Lower leg skin (tissue), 4 donors: ENCODE measurements around the gene SLC6A5. TPM values are rescaled to one million over a fixed set of nuclear protein-coding genes. Genes with fewer than 3 reads are reported as not detected.

Experiments
- DNase-seq, 2 donors: peaks; one replicate each; pipeline ENCODE4 v3.0.0-alpha.2; 2019; ENCODE audit warnings: low spot score in 2 of 2
- H3K4me3 ChIP-seq: fragments of 200-600 bp; sonication (generic); 2 replicates; pipeline ENCODE4 v1.5.1; 2017; ENCODE audit warnings: mild to moderate bottlenecking, low read depth; ENCODE audit not compliant: poor library complexity, severe bottlenecking
- CTCF ChIP-seq, 3 donors: fragments of 450-650 bp; IDR thresholded peaks; one replicate each; pipeline ENCODE4 v1.5.1; 2016; ENCODE audit warnings: antibody characterized with exemption in 3 of 3, mild to moderate bottlenecking in 3 of 3, moderate library complexity in 2 of 3
- POLR2A ChIP-seq, 2 donors: fragments of 450-650 bp; IDR thresholded peaks; one replicate each; pipeline ENCODE4 v1.6.1; 2016 to 2017; ENCODE audit warnings: antibody characterized with exemption in 2 of 2, mild to moderate bottlenecking in 1 of 2, moderate library complexity in 1 of 2
- WGBS, 2 donors: methylation state at CpG; one replicate each; pipeline ENCODE4 v1.1.5; 2018; 5-methylcytosine and 5-hydroxymethylcytosine counted together
- intact Hi-C: fragments of 100-400 bp; cut with DNase I; formaldehyde crosslinking; loops from one replicate; pipeline ENCODE4 v1.15.0; 2023; ENCODE audit warnings: low total_unique reads
- total RNA-seq, 4 donors: library from RNA; depleted of rRNA; stranded (reverse); fragments of >200 nt; gene quantifications; one replicate each; pipeline ENCODE4 v1.1.0, GENCODE V29; 2016

Gene SLC6A5
- total RNA-seq, 4 donors from 2014 or later = not detected

- 79 to 85% methylated on average over 2 of the region's 2 CpGs for WGBS, 2 donors
- no peak overlapping the region for H3K4me3 ChIP-seq
- TF ChIP-seq CTCF (IDR thresholded peaks at IDR 0.05) (no peak), POLR2A (IDR thresholded peaks at IDR 0.05) (no peak)
- no peak for DNase-seq
- intact Hi-C loops = no loop called here
Observed at GRCh38 chr11:20676658-20677057, 77.2 kb downstream of the SLC6A5 start.

- TF ChIP-seq CTCF (IDR thresholded peaks at IDR 0.05) = no peak
- TF ChIP-seq POLR2A (IDR thresholded peaks at IDR 0.05) = no peak
- no peak overlapping the region for H3K4me3 ChIP-seq
- intact Hi-C loops = no loop called here
- 63 to 73% methylated on average over 3 of the region's 3 CpGs for WGBS, 2 donors
- DNase-seq = no peak
Observed at GRCh38 chr11:20688761-20689160, 89.4 kb downstream of the SLC6A5 start.

- no peak for TF ChIP-seq POLR2A (IDR thresholded peaks at IDR 0.05)
- no peak for TF ChIP-seq CTCF (IDR thresholded peaks at IDR 0.05)
- H3K4me3 ChIP-seq = no peak overlapping the region
- 76 to 80% methylated on average over 5 to 6 of the region's 6 CpGs for WGBS, 2 donors
- intact Hi-C loops = no loop called here
- no peak for DNase-seq
Observed at GRCh38 chr11:20707876-20708275, 108.5 kb downstream of the SLC6A5 start.

Other genes with a start within 250 kb of the SLC6A5 start
- 10 to 100 TPM; 41.4 to 63.2 (median 54.9) TPM for gene HTATIP2, start 235.9 kb upstream of the SLC6A5 start, total RNA-seq
- 10 to 100 TPM in 3 of 4 donors, 1 to 10 TPM in 1; 8.2 to 14.9 (median 12.9) TPM for gene PRMT3, start 211.9 kb upstream of the SLC6A5 start, total RNA-seq
- gene NELL1, start 70.0 kb downstream of the SLC6A5 start, total RNA-seq = under 1 TPM; 0.12 to 0.29 (median 0.14) TPM